Endodermal cell (in vitro differentiated cells): ENCODE results near the gene UPK1B. TPM values are rescaled to one million over a fixed set of nuclear protein-coding genes. Genes with fewer than 3 reads are reported as not detected.
"Not testable (repeated sequence)": the region's sequence is repeated elsewhere in the genome, so short reads cannot be mapped to it uniquely, and the experiment has no call there.

Experiments
- DNase-seq: peaks from one replicate; pipeline ENCODE4 v3.0.0-alpha.2; 2017
- H3K27ac ChIP-seq: 2 replicates; pipeline ENCODE4 v1.5.1; 2013; ENCODE audit warnings: mild to moderate bottlenecking, low read depth, low read length, moderate library complexity
- H3K27me3 ChIP-seq: 2 replicates; pipeline ENCODE4 v1.6.1; 2013; ENCODE audit warnings: mild to moderate bottlenecking, low read length, moderate library complexity; ENCODE audit not compliant: insufficient read depth, control insufficient read depth, poor library complexity, severe bottlenecking
- H3K36me3 ChIP-seq: 2 replicates; pipeline ENCODE4 v1.7.0; 2013; ENCODE audit warnings: mild to moderate bottlenecking, low read length, moderate library complexity; ENCODE audit not compliant: control insufficient read depth, insufficient read depth
- H3K4me1 ChIP-seq: one replicate; pipeline ENCODE4 v1.7.0; 2013; ENCODE audit warnings: low read length; ENCODE audit not compliant: control insufficient read depth, insufficient read depth
- H3K4me3 ChIP-seq: 2 replicates; pipeline ENCODE4 v1.5.1; 2013; ENCODE audit warnings: mild to moderate bottlenecking, low read length, moderate library complexity
- H3K9ac ChIP-seq: 2 replicates; pipeline ENCODE4 v1.6.1; 2013; ENCODE audit warnings: mild to moderate bottlenecking, low read length, moderate library complexity; ENCODE audit not compliant: poor library complexity, severe bottlenecking; ENCODE audit errors: extremely low read depth
- H3K9me3 ChIP-seq: 2 replicates; pipeline ENCODE4 v1.6.1; 2013; ENCODE audit warnings: mild to moderate bottlenecking, low read length, moderate library complexity; ENCODE audit not compliant: control insufficient read depth
- H3K27ac Mint-ChIP-seq: 2 replicates; pipeline ENCODE4 v1.8.0; 2020; ENCODE audit warnings: mixed read lengths
- H3K27me3 Mint-ChIP-seq: 2 replicates; pipeline ENCODE4 v1.8.0; 2021; ENCODE audit warnings: mild to moderate bottlenecking, mixed read lengths; ENCODE audit not compliant: insufficient read depth
- H3K36me3 Mint-ChIP-seq: 2 replicates; pipeline ENCODE4 v1.8.0; 2020; ENCODE audit warnings: low read depth, mixed read lengths
- H3K4me1 Mint-ChIP-seq: 2 replicates; pipeline ENCODE4 v1.8.0; 2020; ENCODE audit warnings: mixed read lengths
- H3K4me3 Mint-ChIP-seq: 2 replicates; pipeline ENCODE4 v1.8.0; 2020; ENCODE audit warnings: mild to moderate bottlenecking, moderate library complexity, mixed read lengths
- H3K9me3 Mint-ChIP-seq: 2 replicates; pipeline ENCODE4 v1.8.0; 2020; ENCODE audit warnings: mild to moderate bottlenecking, mixed read lengths
- CTCF ChIP-seq: fragments of 200-600 bp; sonication (generic); conservative IDR thresholded peaks from 2 replicates; pipeline ENCODE4 v1.5.0; 2021; ENCODE audit warnings: antibody characterized with exemption, mild to moderate bottlenecking
- WGBS, 2 experiments: methylation state at CpG; one replicate each; pipeline versions ENCODE4 v1.1.5 to v1.1.7; 2013; ENCODE audit warnings: missing lambda C conversion rate in 2 of 2, mixed read lengths in 1 of 2; ENCODE audit not compliant: insufficient coverage in 1 of 2, insufficient read length in 1 of 2; 5-methylcytosine and 5-hydroxymethylcytosine counted together
- total RNA-seq, 2 donors: library from RNA; stranded (reverse); fragmentation: NEBNext Ultra II Directional in 1 of 2; extraction: Animal tissue kit (Norgen Biotek cat#: 25700) in 1 of 2; gene quantifications; 2 replicates in 1 of 2; 3 replicates in 1 of 2; pipeline ENCODE4 v1.2.1, GENCODE V29; 2021

Gene UPK1B
- total RNA-seq, 2 donors from 2014 or later = 4.9 to 11.3 TPM

- DNase-seq, H3K4me1 ChIP-seq, H3K27me3 Mint-ChIP-seq, H3K27me3 ChIP-seq, H3K27ac Mint-ChIP-seq, H3K9me3 Mint-ChIP-seq, H3K36me3 ChIP-seq, H3K9ac ChIP-seq, H3K36me3 Mint-ChIP-seq, H3K9me3 ChIP-seq, H3K4me3 ChIP-seq, H3K4me3 Mint-ChIP-seq, H3K27ac ChIP-seq, H3K4me1 Mint-ChIP-seq: not testable (repeated sequence)
- 88 to 97% methylated on average over 1 to 4 of the region's 4 CpGs for WGBS, 2 experiments
Observed at GRCh38 chr3:119132291-119132690, 41.1 kb upstream of the UPK1B start.

- not testable (repeated sequence) for H3K27me3 Mint-ChIP-seq, H3K36me3 Mint-ChIP-seq, H3K4me1 Mint-ChIP-seq, H3K4me1 ChIP-seq, H3K27ac ChIP-seq, H3K4me3 Mint-ChIP-seq, H3K36me3 ChIP-seq, H3K9ac ChIP-seq, H3K27ac Mint-ChIP-seq, H3K9me3 ChIP-seq, H3K27me3 ChIP-seq, DNase-seq, H3K4me3 ChIP-seq
- 95 to 100% methylated on average over 1 to 4 of the region's 4 CpGs for WGBS, 2 experiments
- peaks cover 17% of the 10 kb centered on the region for H3K9me3 Mint-ChIP-seq
Observed at GRCh38 chr3:119139360-119139759, 34.0 kb upstream of the UPK1B start.

- Histone ChIP-seq H3K36me3 (no peaks in the 10 kb centered on the region), H3K4me3 (no peak overlapping the region), H3K27me3 (no peaks in the 10 kb centered on the region), H3K9ac (no peak overlapping the region), H3K4me1 (no peaks in the 10 kb centered on the region), H3K9me3 (no peaks in the 10 kb centered on the region), H3K27ac (no peak overlapping the region)
- Mint-ChIP-seq H3K4me1 (peaks cover under 1% of the 10 kb centered on the region), H3K9me3 (peaks cover 14% of the 10 kb centered on the region), H3K27ac (no peak overlapping the region), H3K4me3 (no peak overlapping the region), H3K36me3 (no peaks in the 10 kb centered on the region), H3K27me3 (no peaks in the 10 kb centered on the region)
- no peak for DNase-seq
- 90 to 95% methylated on average over 2 to 5 of the region's 5 CpGs for WGBS, 2 experiments
- TF ChIP-seq CTCF = no peak
Observed at GRCh38 chr3:119140466-119140865, 32.9 kb upstream of the UPK1B start.

- Histone ChIP-seq H3K27ac (no peak overlapping the region), H3K36me3 (no peaks in the 10 kb centered on the region), H3K9me3 (no peaks in the 10 kb centered on the region), H3K9ac (no peak overlapping the region), H3K4me1 (no peaks in the 10 kb centered on the region), H3K27me3 (no peaks in the 10 kb centered on the region), H3K4me3 (no peak overlapping the region)
- Mint-ChIP-seq H3K27ac (no peak overlapping the region), H3K9me3 (peaks cover 4% of the 10 kb centered on the region), H3K4me3 (no peak overlapping the region), H3K4me1 (peaks cover 2% of the 10 kb centered on the region), H3K36me3 (no peaks in the 10 kb centered on the region), H3K27me3 (peaks cover 5% of the 10 kb centered on the region)
- no peak for TF ChIP-seq CTCF
- no peak for DNase-seq
Observed at GRCh38 chr3:119145128-119145499, 28.3 kb upstream of the UPK1B start.
